ENCODE measurements around the gene ARRDC1. TPM values are rescaled to one million over a fixed set of nuclear protein-coding genes. Genes with fewer than 3 reads are reported as not detected.
"Not testable (repeated sequence)": the region's sequence is repeated elsewhere in the genome, so short reads cannot be mapped to it uniquely, and the experiment has no call there.

ARRDC1 gene
- total and polyA plus RNA-seq, 3 experiments from 2014 or later = 30.8 to 54.4 (median 35.2) TPM

GRCh38 chr9:137588891-137589290 lies 16.6 kb upstream of the ARRDC1 start:
- H3K9me3 ChIP-seq (ENCODE audit: low read length) = no peaks in the 10 kb centered on the region
- peak overlapping the region in 1 of 8 donors; percentile 84 for H3K27ac Mint-ChIP-seq
- no peak for DNase-seq
- H3K4me1 Mint-ChIP-seq = peaks cover 11 to 22% (median 11%) of the 10 kb centered on the region in 3 donors
- peaks cover 4 to 42% (median 4%) of the 10 kb centered on the region in 3 donors for H3K36me3 Mint-ChIP-seq
- CTCF ChIA-PET = interaction anchor here (0.6 to 1.5 kb wide), 2 partner anchors 10 to 14 kb away, joined by 3 to 10 read pairs; partner anchors contain the start of gene DPH7
- POLR2A ChIA-PET = interaction anchor here (1.8 kb wide), 1 partner anchor 30 kb away, joined by 4 read pairs; the partner anchor contains the start of gene EHMT1
- peaks cover 17% of the 10 kb centered on the region for H3K36me3 ChIP-seq (ENCODE audit: insufficient read depth, low read length)
- peak overlapping the region; percentile 57 for H3K27ac ChIP-seq (ENCODE audit: low read depth, low read length)
- peak overlapping the region; percentile 67 to 91 (median 83) for H3K4me3 Mint-ChIP-seq
- H3K9me3 Mint-ChIP-seq = no peaks in the 10 kb centered on the region
- H3K27me3 Mint-ChIP-seq = no peaks in the 10 kb centered on the region
- no peaks in the 10 kb centered on the region for H3K27me3 ChIP-seq (ENCODE audit: insufficient read depth, low read length, poor library complexity, severe bottlenecking)
- peaks cover 15% of the 10 kb centered on the region for H3K4me1 ChIP-seq (ENCODE audit: insufficient read depth, low read length)
- H3K4me3 ChIP-seq (ENCODE audit: low read length) = no peak overlapping the region

GRCh38 chr9:137589441-137590122 lies 15.9 kb upstream of the ARRDC1 start:
- no peaks in the 10 kb centered on the region for H3K27me3 Mint-ChIP-seq
- H3K27me3 ChIP-seq (ENCODE audit: insufficient read depth, low read length, poor library complexity, severe bottlenecking) = no peaks in the 10 kb centered on the region
- peak overlapping the region; percentile 81 to 91 (median 83) for H3K4me3 Mint-ChIP-seq
- peaks cover 15% of the 10 kb centered on the region for H3K4me1 ChIP-seq (ENCODE audit: insufficient read depth, low read length)
- peaks cover 17% of the 10 kb centered on the region for H3K36me3 ChIP-seq (ENCODE audit: insufficient read depth, low read length)
- POLR2A ChIA-PET = interaction anchor here (1.2 to 1.8 kb wide), 2 partner anchors 15 to 29 kb away, joined by 4 to 8 read pairs; partner anchors contain the start of genes ARRDC1 and EHMT1
- CTCF ChIA-PET = interaction anchor here (0.6 to 1.8 kb wide), 3 partner anchors 11 to 13 kb away, joined by 3 to 10 read pairs (median 8); partner anchors contain the start of gene DPH7
- peaks cover 11 to 22% (median 11%) of the 10 kb centered on the region in 3 donors for H3K4me1 Mint-ChIP-seq
- no peaks in the 10 kb centered on the region for H3K9me3 Mint-ChIP-seq
- H3K36me3 Mint-ChIP-seq = peaks cover 4 to 39% (median 4%) of the 10 kb centered on the region in 3 donors
- H3K27ac ChIP-seq (ENCODE audit: low read depth, low read length) = peak overlapping the region; percentile 57
- peak overlapping the region in 3 of 8 donors; percentile 82 to 85 (median 84) for H3K27ac Mint-ChIP-seq
- no peak overlapping the region for H3K4me3 ChIP-seq (ENCODE audit: low read length)
- H3K9me3 ChIP-seq (ENCODE audit: low read length) = no peaks in the 10 kb centered on the region
- DNase-seq = peak in 1 of 5 donors; percentile 24

GRCh38 chr9:137590123-137590468 lies 15.4 kb upstream of the ARRDC1 start:
- Mint-ChIP-seq H3K36me3 (peaks cover 4 to 36% (median 4%) of the 10 kb centered on the region in 3 donors), H3K4me3 (peak overlapping the region in 1 of 7 donors; percentile 87), H3K27ac (no peak overlapping the region), H3K9me3 (no peaks in the 10 kb centered on the region), H3K4me1 (peaks cover 11 to 22% (median 11%) of the 10 kb centered on the region in 3 donors), H3K27me3 (no peaks in the 10 kb centered on the region)
- Histone ChIP-seq H3K27ac (ENCODE audit: low read depth, low read length) (no peak overlapping the region), H3K27me3 (ENCODE audit: insufficient read depth, low read length, poor library complexity, severe bottlenecking) (no peaks in the 10 kb centered on the region), H3K4me3 (ENCODE audit: low read length) (no peak overlapping the region), H3K36me3 (ENCODE audit: insufficient read depth, low read length) (peaks cover 17% of the 10 kb centered on the region), H3K9me3 (ENCODE audit: low read length) (no peaks in the 10 kb centered on the region), H3K4me1 (ENCODE audit: insufficient read depth, low read length) (peaks cover 15% of the 10 kb centered on the region)
- CTCF ChIA-PET = interaction anchor here (1.8 to 2.6 kb wide), 2 partner anchors 11 to 29 kb away, joined by 8 read pairs; partner anchors contain the start of genes DPH7 and EHMT1
- POLR2A ChIA-PET = interaction anchor here (0.6 to 1.6 kb wide), 4 partner anchors 13 to 646 kb away, joined by 3 to 8 read pairs (median 6); partner anchors contain the start of genes ARRDC1 and EHMT1
- DNase-seq = no peak

DNA sequence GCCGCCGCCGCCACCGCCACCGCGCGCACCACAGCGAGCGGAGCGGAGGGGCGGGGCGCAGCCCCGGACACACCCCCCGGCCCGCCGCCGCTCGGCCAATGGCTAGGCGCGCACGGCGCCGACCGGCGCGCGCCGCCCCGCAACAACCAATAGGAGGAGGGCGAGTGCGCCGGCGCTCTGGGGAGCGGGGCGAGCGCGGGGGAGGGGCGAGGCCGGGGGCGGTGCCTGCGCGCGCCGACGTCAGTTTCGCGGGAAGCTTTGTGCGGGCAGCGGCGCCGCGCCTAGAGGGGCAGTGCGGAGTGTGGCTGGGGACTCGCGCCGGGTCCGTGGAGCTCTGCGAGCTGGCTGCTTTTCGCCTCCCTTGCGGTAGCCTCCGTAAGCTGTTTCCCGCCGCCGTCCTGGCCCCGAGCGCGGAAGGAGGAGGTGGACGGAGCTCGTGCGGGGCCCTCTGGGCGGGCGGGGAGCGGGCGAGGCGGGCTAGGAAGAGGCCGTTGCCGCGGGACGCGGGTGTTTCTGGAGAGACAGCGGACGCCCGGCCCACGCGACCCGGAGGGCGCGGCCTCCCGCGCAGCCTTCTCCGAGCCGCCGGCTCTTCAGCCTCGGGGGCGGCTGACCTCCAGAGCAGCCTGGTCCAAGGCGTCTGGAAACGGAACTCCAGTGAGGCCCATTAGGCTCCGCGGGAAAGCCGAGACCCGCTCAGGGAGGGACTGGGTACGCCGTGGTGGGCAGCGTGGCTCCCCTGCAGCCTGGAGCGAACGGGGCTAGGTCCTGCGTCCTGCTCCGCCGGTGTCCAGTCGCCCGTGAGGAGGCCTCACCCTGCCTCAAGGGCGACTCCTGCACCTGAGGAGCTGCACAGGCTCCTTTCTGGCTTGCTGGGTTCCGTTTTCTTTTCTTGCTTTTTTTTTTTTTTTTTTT lies 14.8 kb upstream of the ARRDC1 start, which contains the start of gene ZMYND19:
ZMYND19 (minus strand) TSS at position 44 of the 915 bp plus-strand sequence. CDS start 249 bp downstream, outside the sequence.
- Histone ChIP-seq H3K4me3 (ENCODE audit: low read length) (peak within 1 kb of the TSS; percentile 39), H3K27ac (ENCODE audit: low read depth, low read length) (peak within 1 kb of the TSS; percentile 59)
- peaks cover 4 to 31% (median 4%) of the 10 kb centered on the region in 3 donors for H3K36me3 Mint-ChIP-seq

DNA sequence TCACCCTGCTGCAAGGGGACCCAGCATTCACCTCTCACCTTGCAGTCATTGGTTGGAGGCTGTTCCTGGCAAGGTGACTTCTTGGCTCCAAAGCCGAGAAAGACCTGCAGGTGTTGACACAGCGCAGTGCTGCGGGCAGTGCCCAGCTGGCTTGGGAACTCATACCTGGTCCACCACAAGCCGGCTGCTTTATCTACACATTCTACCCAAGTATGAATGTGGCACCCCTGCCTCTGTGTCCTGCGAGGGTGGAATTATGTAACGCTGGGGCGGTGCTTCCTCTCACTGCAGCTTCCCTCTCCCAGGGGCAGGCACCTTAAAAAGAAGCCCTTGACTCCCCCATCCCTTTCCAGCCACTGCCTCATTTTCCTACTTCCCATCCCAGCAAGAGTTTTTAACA lies 12.7 kb upstream of the ARRDC1 start:
- Mint-ChIP-seq H3K9me3 (no peaks in the 10 kb centered on the region), H3K36me3 (peaks cover 0 to 11% (median 3%) of the 10 kb centered on the region in 3 donors), H3K4me1 (peaks cover 9 to 20% (median 11%) of the 10 kb centered on the region in 3 donors), H3K27me3 (no peaks in the 10 kb centered on the region), H3K27ac (peak overlapping the region in 2 of 8 donors; percentile 23 to 46), H3K4me3 (peak overlapping the region in 5 of 7 donors; percentile 21 to 79 (median 44))
- peaks cover 15% of the 10 kb centered on the region for H3K4me1 ChIP-seq (ENCODE audit: insufficient read depth, low read length)
- ChIA-PET CTCF (interaction anchor here (1.4 kb wide), 1 partner anchor 14 kb away, joined by 8 read pairs; the partner anchor contains the start of gene DPH7), POLR2A (no interaction called here)
- no peak overlapping the region for H3K4me3 ChIP-seq (ENCODE audit: low read length)
- H3K27ac ChIP-seq (ENCODE audit: low read depth, low read length) = no peak overlapping the region
- no peaks in the 10 kb centered on the region for H3K27me3 ChIP-seq (ENCODE audit: insufficient read depth, low read length, poor library complexity, severe bottlenecking)
- H3K36me3 ChIP-seq (ENCODE audit: insufficient read depth, low read length) = peaks cover 5% of the 10 kb centered on the region
- H3K9me3 ChIP-seq (ENCODE audit: low read length) = no peaks in the 10 kb centered on the region
- DNase-seq = no peak

More for the DNA sequence above, 14.8 kb upstream of the ARRDC1 start, which contains the start of gene ZMYND19:
- Mint-ChIP-seq H3K4me3 (peak within 1 kb of the TSS; percentile 91 to 99 (median 95)), H3K4me1 (peaks cover 11 to 22% (median 11%) of the 10 kb centered on the region in 3 donors), H3K9me3 (no peaks in the 10 kb centered on the region), H3K27me3 (no peaks in the 10 kb centered on the region), H3K27ac (peak within 1 kb of the TSS; percentile 84 to 96 (median 94))
- Histone ChIP-seq H3K9me3 (ENCODE audit: low read length) (no peaks in the 10 kb centered on the region), H3K36me3 (ENCODE audit: insufficient read depth, low read length) (peaks cover 17% of the 10 kb centered on the region), H3K4me1 (ENCODE audit: insufficient read depth, low read length) (peaks cover 15% of the 10 kb centered on the region), H3K27me3 (ENCODE audit: insufficient read depth, low read length, poor library complexity, severe bottlenecking) (no peaks in the 10 kb centered on the region)
- ChIA-PET POLR2A (interaction anchor here (0.6 to 1.6 kb wide), 4 partner anchors 12 to 647 kb away, joined by 3 to 8 read pairs (median 6); partner anchors contain the start of genes ARRDC1 and EHMT1), CTCF (interaction anchor here (1.8 to 2.6 kb wide), 2 partner anchors 12 to 28 kb away, joined by 8 read pairs; partner anchors contain the start of genes DPH7 and EHMT1)
- DNase-seq = peak; percentile 85 to 91 (median 89)

DNA sequence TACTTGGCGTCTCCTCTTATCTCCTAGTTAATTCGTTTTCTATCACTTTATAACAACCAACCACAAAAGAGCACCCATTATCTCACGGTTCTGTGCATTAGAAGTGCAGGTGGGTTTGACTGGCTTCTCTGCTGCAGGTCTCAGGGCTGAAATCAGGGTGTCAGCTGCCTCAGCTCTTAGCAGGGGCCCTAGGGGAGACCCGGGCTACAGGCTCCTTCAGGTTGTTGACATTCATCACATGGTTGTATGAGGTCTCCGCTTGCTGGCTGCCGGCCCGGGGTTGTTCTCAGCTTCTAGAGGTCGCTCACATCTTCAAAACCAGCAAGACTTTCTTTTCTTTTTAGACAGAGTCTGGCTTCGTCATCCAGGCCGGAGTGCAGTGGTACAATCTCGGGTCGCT lies 12.3 kb upstream of the ARRDC1 start:
- H3K4me1 ChIP-seq (ENCODE audit: insufficient read depth, low read length) = peaks cover 15% of the 10 kb centered on the region
- CTCF ChIA-PET = interaction anchor here (1.4 kb wide), 1 partner anchor 14 kb away, joined by 8 read pairs; the partner anchor contains the start of gene DPH7
- H3K36me3 Mint-ChIP-seq = peaks cover 0 to 7% (median 0%) of the 10 kb centered on the region in 3 donors
- no peaks in the 10 kb centered on the region for H3K27me3 Mint-ChIP-seq
- peaks cover under 1% of the 10 kb centered on the region for H3K36me3 ChIP-seq (ENCODE audit: insufficient read depth, low read length)
- DNase-seq = no peak
- H3K4me3 Mint-ChIP-seq = peak overlapping the region in 5 of 7 donors; percentile 21 to 79 (median 44)
- H3K4me1 Mint-ChIP-seq = peaks cover 5 to 16% (median 8%) of the 10 kb centered on the region in 3 donors
- no peaks in the 10 kb centered on the region for H3K9me3 Mint-ChIP-seq
- H3K9me3 ChIP-seq (ENCODE audit: low read length) = no peaks in the 10 kb centered on the region
- peak overlapping the region in 2 of 8 donors; percentile 23 to 46 for H3K27ac Mint-ChIP-seq
- H3K4me3 ChIP-seq (ENCODE audit: low read length) = no peak overlapping the region
- no peak overlapping the region for H3K27ac ChIP-seq (ENCODE audit: low read depth, low read length)
- POLR2A ChIA-PET = no interaction called here
- H3K27me3 ChIP-seq (ENCODE audit: insufficient read depth, low read length, poor library complexity, severe bottlenecking) = no peaks in the 10 kb centered on the region

DNA sequence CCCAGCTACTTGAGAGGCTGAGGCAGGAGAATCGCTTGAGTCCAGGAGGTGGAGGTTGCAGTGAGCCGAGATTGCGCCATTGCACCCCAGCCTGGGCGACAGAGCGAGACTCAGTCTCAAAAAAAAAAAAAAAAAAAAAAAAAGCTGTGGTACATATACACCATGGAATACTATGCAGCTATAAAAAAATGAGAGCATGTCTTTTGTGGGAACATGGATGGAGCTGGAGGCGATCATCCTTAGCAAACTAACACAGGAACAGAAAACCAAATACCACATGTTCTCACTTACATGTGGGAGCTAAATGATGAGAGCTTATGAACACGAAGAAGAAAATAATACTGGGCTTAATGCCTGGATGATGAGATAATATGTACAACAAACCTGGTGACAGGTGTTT lies 8.9 kb upstream of the ARRDC1 start:
- POLR2A ChIA-PET = interaction anchor here (0.6 kb wide), 1 partner anchor 19 kb away, joined by 3 read pairs; no protein-coding TSS in a partner anchor

More for the DNA sequence above, 8.9 kb upstream of the ARRDC1 start:
- H3K36me3 ChIP-seq (ENCODE audit: insufficient read depth, low read length); H3K27me3 Mint-ChIP-seq; H3K27ac Mint-ChIP-seq; H3K9me3 Mint-ChIP-seq; H3K4me3 Mint-ChIP-seq; H3K27me3 ChIP-seq (ENCODE audit: insufficient read depth, low read length, poor library complexity, severe bottlenecking); H3K4me1 Mint-ChIP-seq; CTCF ChIA-PET; H3K4me3 ChIP-seq (ENCODE audit: low read length); H3K36me3 Mint-ChIP-seq; H3K4me1 ChIP-seq (ENCODE audit: insufficient read depth, low read length); H3K9me3 ChIP-seq (ENCODE audit: low read length); DNase-seq; H3K27ac ChIP-seq (ENCODE audit: low read depth, low read length): not testable (repeated sequence)

Measured in CD8-positive, alpha-beta memory T cell (primary cell).